Right ventricle myocardium superior (tissue), 1 donor: Measurements from ENCODE around the gene CABP4. TPM values are rescaled to one million over a fixed set of nuclear protein-coding genes. Genes with fewer than 3 reads are reported as not detected.

Experiments used
- microRNA-seq: library from miRNA; unstranded; fragments of <30 nt; microRNA quantifications from one replicate; pipeline ENCODE4 v1.2.0, GENCODE V29; 2020
- total RNA-seq: library from RNA; stranded (reverse); fragmentation: NEBNext Ultra II Directional; extraction: Animal tissue kit (Norgen Biotek cat#: 25700); gene quantifications from one replicate; pipeline ENCODE4 v1.2.1, GENCODE V29; 2021
- donor health status: DM: no; HTN: yes; CAD: no; lungs with severe emphysema.

The CABP4 gene
- total RNA-seq, 1 donor from 2014 or later: 0.75 TPM

Small RNAs within 50 kb of the gene (microRNA-seq; reads per million reads assigned to microRNA genes)
- not detected for gene MIR6752

Other genes starting within 250 kb of the CABP4 start
- 53.4 TPM for gene GRK2, start 188.9 kb upstream of the CABP4 start, total RNA-seq
- gene ANKRD13D, start 166.1 kb upstream of the CABP4 start, total RNA-seq: 11.6 TPM
- 12.1 TPM for gene SSH3, start 151.8 kb upstream of the CABP4 start, total RNA-seq
- 39.9 TPM for gene POLD4, start 101.8 kb upstream of the CABP4 start, total RNA-seq
- gene CLCF1, start 81.8 kb upstream of the CABP4 start, total RNA-seq: 0.27 TPM
- 5.7 TPM for gene RAD9A, start 63.4 kb upstream of the CABP4 start, total RNA-seq
- 103 TPM for gene PPP1CA, start 53.5 kb upstream of the CABP4 start, total RNA-seq
- gene TBC1D10C, start 51.3 kb upstream of the CABP4 start, total RNA-seq: 1.00 TPM
- 15.0 TPM for gene CARNS1, start 39.7 kb upstream of the CABP4 start, total RNA-seq
- 24.6 TPM for gene RPS6KB2, start 26.9 kb upstream of the CABP4 start, total RNA-seq
- gene PTPRCAP, start 17.7 kb upstream of the CABP4 start, total RNA-seq: 1.0 TPM
- gene CORO1B, start 11.9 kb upstream of the CABP4 start, total RNA-seq: 27.1 TPM
- not detected for gene GPR152, start 2.6 kb upstream of the CABP4 start, total RNA-seq
- 82.9 TPM for gene TMEM134, start 13.9 kb downstream of the CABP4 start, total RNA-seq
- 50.6 TPM for gene AIP, start 27.7 kb downstream of the CABP4 start, total RNA-seq
- 39.0 TPM for gene PITPNM1, start 50.0 kb downstream of the CABP4 start, total RNA-seq
- gene CDK2AP2, start 52.8 kb downstream of the CABP4 start, total RNA-seq: 57.8 TPM
- gene CABP2, start 68.1 kb downstream of the CABP4 start, total RNA-seq: not detected
- 361 TPM for gene GSTP1, start 128.5 kb downstream of the CABP4 start, total RNA-seq
- 754 TPM for gene NDUFV1, start 151.6 kb downstream of the CABP4 start, total RNA-seq
- gene NUDT8, start 174.6 kb downstream of the CABP4 start, total RNA-seq: 110 TPM
- 0.51 TPM for gene TBX10, start 184.4 kb downstream of the CABP4 start, total RNA-seq
- not detected for gene ACY3, start 195.4 kb downstream of the CABP4 start, total RNA-seq
- not detected for gene ALDH3B2, start 219.3 kb downstream of the CABP4 start, total RNA-seq